Peyer's patch (tissue), 4 donors: ENCODE results near the gene CETP. TPM values are rescaled to one million over a fixed set of nuclear protein-coding genes. Genes with fewer than 3 reads are reported as not detected.

Experiments used
- DNase-seq, 3 donors: peaks; one replicate each; pipeline ENCODE4 v3.0.0-alpha.2; 2017 to 2019
- H3K27ac ChIP-seq, 4 donors: fragments of 200-600 bp; sonication (generic); one replicate each; pipeline ENCODE4 v1.5.1; 2016 to 2019
- H3K27me3 ChIP-seq, 2 donors: fragments of 200-600 bp; sonication (generic); one replicate each; pipeline ENCODE4 v1.5.1; 2019
- H3K36me3 ChIP-seq, 3 donors: fragments of 200-600 bp; sonication (generic); one replicate each; pipeline ENCODE4 v1.5.1; 2016 to 2019
- H3K4me1 ChIP-seq, 4 donors: fragments of 200-600 bp; sonication (generic); one replicate each; pipeline ENCODE4 v1.5.1; 2016 to 2019
- H3K4me3 ChIP-seq, 4 donors: fragments of 200-600 bp; sonication (generic); 1 replicate in 3 of 4; 2 replicates in 1 of 4; pipeline ENCODE4 v1.5.1; 2016 to 2019; ENCODE audit warnings: mild to moderate bottlenecking in 1 of 4
- H3K9me3 ChIP-seq, 4 donors: fragments of 200-600 bp; sonication (generic); one replicate each; pipeline ENCODE4 v1.5.1; 2016 to 2019; ENCODE audit warnings: mild to moderate bottlenecking in 1 of 4
- CTCF ChIP-seq, 6 experiments: fragments of 450-650 bp in 4 of 6; fragments of 200-600 bp in 2 of 6; sonication (generic) in 1 of 6; IDR thresholded peaks; one replicate each; pipeline ENCODE4 v1.5.1; 2017 to 2019; ENCODE audit warnings: antibody characterized with exemption in 6 of 6, mild to moderate bottlenecking in 3 of 6, moderate library complexity in 1 of 6
- POLR2A ChIP-seq, 2 donors: fragments of 450-650 bp; IDR thresholded peaks; one replicate each; pipeline ENCODE4 v1.5.1; 2017; ENCODE audit warnings: antibody characterized with exemption in 2 of 2, mild to moderate bottlenecking in 2 of 2, moderate library complexity in 2 of 2
- total RNA-seq, 4 donors: library from RNA; depleted of rRNA; stranded (reverse); fragments of >200 nt; gene quantifications; one replicate each; pipeline ENCODE4 v1.1.0, GENCODE V29; 2016

CETP gene
- total RNA-seq, 4 donors from 2014 or later: 2.5 TPM; not detected in 3

DNA sequence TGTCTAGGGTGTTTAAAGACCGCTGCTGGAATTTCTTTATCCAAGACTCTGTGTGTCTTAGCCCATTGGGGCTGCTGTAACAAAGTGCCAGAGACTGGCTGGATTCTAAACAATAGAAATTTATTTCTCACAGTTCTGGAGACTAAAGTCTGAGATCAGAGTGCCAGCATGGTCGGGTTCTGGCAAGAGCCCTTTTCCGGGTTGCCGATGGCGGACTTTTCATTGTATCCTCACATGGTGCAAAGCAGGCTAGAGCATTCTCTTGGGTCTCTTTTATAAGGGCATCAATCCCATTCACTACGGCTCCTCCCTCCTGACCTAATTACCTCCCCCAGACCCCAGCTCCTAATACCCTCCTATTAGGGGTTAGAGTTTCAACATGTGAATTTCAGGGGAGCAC, 37.1 kb downstream of the CETP start:
- Histone ChIP-seq H3K4me1 (peaks cover 3 to 24% (median 15%) of the 10 kb centered on the region in 4 donors), H3K9me3 (no peaks in the 10 kb centered on the region), H3K4me3 (no peak overlapping the region), H3K36me3 (peaks cover 0 to 7% (median 0%) of the 10 kb centered on the region in 3 donors), H3K27me3 (no peaks in the 10 kb centered on the region), H3K27ac (peak overlapping the region in 1 of 4 donors; percentile 78)
- peak in 1 of 3 donors; percentile 34 for DNase-seq
- TF ChIP-seq CTCF (IDR thresholded peaks at IDR 0.05) (no peak), POLR2A (IDR thresholded peaks at IDR 0.05) (no peak)

- peak overlapping the region in 1 of 4 donors; percentile 10 for H3K4me3 ChIP-seq
- no peak for TF ChIP-seq POLR2A (IDR thresholded peaks at IDR 0.05)
- no peak for TF ChIP-seq CTCF (IDR thresholded peaks at IDR 0.05)
- H3K36me3 ChIP-seq: peaks cover 0 to 7% (median 0%) of the 10 kb centered on the region in 3 donors
- DNase-seq: peak in 1 of 3 donors; percentile 51
- H3K27me3 ChIP-seq: no peaks in the 10 kb centered on the region
- H3K9me3 ChIP-seq: no peaks in the 10 kb centered on the region
- H3K4me1 ChIP-seq: peaks cover 3 to 32% (median 18%) of the 10 kb centered on the region in 4 donors
- H3K27ac ChIP-seq: peak overlapping the region; percentile 37 to 78 (median 44)
Observed at GRCh38 chr16:56999409-57000270, 37.9 kb downstream of the CETP start.

- peak in 2 of 3 donors; percentile 74 to 79 for DNase-seq
- Histone ChIP-seq H3K4me1 (peaks cover 3 to 35% (median 22%) of the 10 kb centered on the region in 4 donors), H3K4me3 (peak overlapping the region in 1 of 4 donors; percentile 10), H3K27me3 (no peaks in the 10 kb centered on the region), H3K36me3 (peaks cover 0 to 7% (median 0%) of the 10 kb centered on the region in 3 donors), H3K9me3 (no peaks in the 10 kb centered on the region), H3K27ac (peak overlapping the region; percentile 37 to 78 (median 44))
- TF ChIP-seq CTCF (IDR thresholded peaks at IDR 0.05) (no peak), POLR2A (IDR thresholded peaks at IDR 0.05) (no peak)
Observed at GRCh38 chr16:57000271-57001025, 38.7 kb downstream of the CETP start.

DNA sequence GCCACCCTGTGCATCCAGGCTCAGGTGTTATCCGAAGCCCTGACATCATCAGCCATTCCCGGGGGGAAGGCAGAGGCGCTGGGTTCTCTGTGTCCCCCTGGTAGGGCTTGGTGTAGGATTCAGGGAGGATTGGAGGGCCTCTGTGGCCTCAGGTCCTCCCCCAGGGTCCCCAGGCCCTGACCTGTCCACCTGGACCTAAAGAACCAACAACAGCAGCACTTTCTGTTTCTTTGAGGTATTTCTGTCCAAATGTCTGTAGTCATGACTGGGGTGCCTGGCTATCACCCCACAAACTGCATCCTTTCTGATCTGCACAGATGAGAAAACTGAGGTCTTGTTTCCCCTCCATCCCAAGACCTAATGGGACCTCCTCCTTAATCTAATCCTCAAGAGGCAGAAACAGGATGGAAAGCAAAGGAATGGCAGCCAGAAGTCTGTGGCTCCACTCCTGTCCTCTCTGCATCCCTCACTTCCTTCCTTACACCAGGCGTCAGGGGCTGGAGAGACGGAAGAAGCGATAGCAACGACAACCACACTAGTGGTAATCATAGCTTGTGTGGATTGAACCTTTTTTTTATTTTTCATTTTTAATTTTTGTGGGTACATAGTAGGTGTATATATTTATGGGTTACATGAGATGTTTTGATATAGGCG, 39.4 kb downstream of the CETP start:
- Histone ChIP-seq H3K27ac (peak overlapping the region; percentile 30 to 78 (median 44)), H3K36me3 (peaks cover 0 to 2% (median 0%) of the 10 kb centered on the region in 3 donors), H3K9me3 (no peaks in the 10 kb centered on the region), H3K27me3 (no peaks in the 10 kb centered on the region), H3K4me3 (no peak overlapping the region), H3K4me1 (peaks cover 3 to 41% (median 22%) of the 10 kb centered on the region in 4 donors)
- TF ChIP-seq CTCF (IDR thresholded peaks at IDR 0.05): no peak
- no peak for TF ChIP-seq POLR2A (IDR thresholded peaks at IDR 0.05)
- DNase-seq: peak in 1 of 3 donors; percentile 41
